HG03196 (cell line): Measurements from ENCODE around the gene TUBA3E.
"Not testable (repeated sequence)": the region's sequence is repeated elsewhere in the genome, so short reads cannot be mapped to it uniquely, and the experiment has no call there.

ENCODE experiments used
- ATAC-seq: cut with Tn5 transposase; IDR thresholded peaks from one replicate; pipeline ENCODE4 v1.9.1; 2021; ENCODE audit not compliant: unreplicated experiment

The TUBA3E gene

GRCh38 chr2:130150181-130151144 is 47.8 kb downstream of the TUBA3E start:
- ATAC-seq: no peak

DNA sequence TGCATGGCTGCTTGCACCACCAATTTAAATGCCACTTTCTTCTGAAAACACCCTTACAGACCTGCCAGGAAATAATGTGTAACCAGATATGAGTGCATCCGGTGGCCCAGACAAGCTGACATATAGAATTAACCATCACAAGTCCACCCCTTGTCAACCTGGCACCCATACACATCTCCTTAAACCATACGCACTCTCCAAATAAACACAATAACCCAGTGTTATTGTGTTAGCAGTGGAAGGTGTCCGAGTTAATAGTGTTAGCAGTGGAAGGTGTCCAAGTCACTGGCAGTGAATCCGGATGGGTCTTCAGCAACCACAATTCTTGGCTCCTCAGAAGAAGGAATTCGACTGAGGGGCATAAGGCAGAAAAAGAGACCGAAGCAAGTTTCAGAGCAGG is 49.7 kb downstream of the TUBA3E start:
- ATAC-seq: not testable (repeated sequence)

- ATAC-seq: peak; percentile 92
Measured at GRCh38 chr2:130145006-130145414, 53.2 kb downstream of the TUBA3E start, which contains the start of gene CCDC74B. Gene CCDC74B, minus strand, starts transcription at chr2:130145112. Its CDS starts 116 bp downstream, at chr2:130144996.

DNA sequence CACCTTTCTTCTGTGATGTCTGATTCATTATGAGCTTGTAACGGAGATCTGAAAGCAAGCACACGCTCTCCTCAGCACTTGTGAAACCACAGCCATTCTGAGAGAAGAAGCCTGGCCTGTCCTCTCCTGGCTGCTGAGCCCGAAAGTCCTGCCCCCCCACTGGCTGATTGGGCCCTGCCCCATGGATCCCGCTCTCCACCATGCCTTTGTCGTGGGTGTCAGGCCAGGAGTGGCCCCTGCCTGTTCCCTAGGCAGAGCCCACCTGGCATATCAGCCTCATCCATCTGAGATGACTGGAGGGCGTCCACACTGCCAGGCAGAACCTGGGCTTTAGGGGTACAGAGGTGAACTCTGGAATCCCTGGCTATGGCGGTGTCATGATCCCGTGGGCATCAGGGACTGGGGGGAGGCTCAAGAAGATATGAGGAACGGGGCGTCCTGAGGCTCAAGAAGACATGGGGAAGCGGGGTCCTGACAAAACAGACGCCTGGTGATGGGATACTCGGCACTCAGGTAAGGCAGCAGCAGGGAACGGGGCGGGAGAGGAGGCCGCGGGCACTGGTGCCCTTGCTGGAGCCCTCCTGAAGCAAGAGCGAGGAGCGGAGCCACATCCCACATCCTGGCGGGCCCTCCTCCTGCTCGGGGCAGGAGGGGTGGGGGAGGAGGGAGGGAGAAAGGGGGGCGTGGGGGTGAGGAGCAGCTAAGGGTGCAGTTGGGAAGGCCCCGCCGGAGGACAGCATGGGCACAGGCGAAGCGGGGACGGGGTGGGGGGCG is 54.8 kb downstream of the TUBA3E start:
- not testable (repeated sequence) for ATAC-seq

DNA sequence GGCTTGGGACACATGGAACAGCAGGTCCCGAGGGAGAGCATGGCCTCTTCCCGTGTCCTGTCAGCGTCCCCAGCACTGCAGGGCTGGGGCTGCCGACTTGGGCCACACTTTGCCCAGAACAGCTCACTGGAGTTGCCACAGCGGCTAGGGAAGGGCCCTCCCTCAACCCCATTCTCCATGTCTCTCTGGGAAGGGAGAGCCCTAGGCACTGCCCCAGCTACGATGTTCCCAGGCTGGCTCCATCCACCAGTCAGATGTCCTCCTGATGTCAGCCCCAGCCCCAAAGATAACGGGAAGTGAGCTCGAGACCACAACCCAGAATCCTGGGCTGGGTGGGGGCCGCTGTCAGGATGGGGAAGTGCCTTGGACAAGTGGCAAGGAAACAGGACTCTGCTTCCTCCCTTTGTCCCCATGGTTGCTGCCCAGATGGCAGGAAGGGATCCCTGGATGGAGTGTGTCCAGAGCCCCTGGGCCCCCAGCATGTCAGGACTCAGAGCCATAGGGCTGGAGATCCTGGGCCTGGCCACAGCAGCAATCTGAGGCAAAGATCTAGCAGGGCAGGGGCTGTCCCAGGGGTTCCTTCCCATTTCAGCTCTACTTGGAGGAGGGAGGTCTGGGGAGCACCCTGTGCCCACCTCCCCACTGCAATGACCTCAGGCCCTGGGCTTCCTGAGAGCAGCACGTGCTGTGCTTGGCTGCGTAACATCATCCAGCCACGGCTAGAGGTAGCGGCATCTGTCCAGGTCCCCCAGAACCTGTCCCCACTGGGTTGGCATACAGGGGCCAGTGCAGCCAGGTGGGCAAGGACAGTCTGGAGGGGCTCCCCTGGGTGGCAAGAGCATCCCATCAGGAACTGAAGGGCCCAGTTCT is 55.6 kb downstream of the TUBA3E start:
- ATAC-seq: not testable (repeated sequence)
